Fibroblast of pulmonary artery (primary cell): ENCODE measurements around the gene NFASC.

ENCODE experiments used
- DNase-seq: peaks from one replicate; pipeline ENCODE4 v3.0.0-alpha.2; 2010; ENCODE audit warnings: low read depth
- H3K4me3 ChIP-seq: replicated peaks from 2 replicates; pipeline ENCODE4 v1.5.1; 2011; ENCODE audit warnings: low read depth, mild to moderate bottlenecking, control low read depth, low read length, moderate library complexity
- TF ChIP-seq, protein P1 (sequence below): IDR thresholded peaks from 2 replicates; pipeline ENCODE4 v1.5.1; 2011; ENCODE audit warnings: mild to moderate bottlenecking, control low read depth, low read length, inconsistent platforms; ENCODE audit errors: missing control alignments

Gene NFASC

GRCh38 chr1:204909109-204909508 is 38.4 kb downstream of the NFASC start:
- no peak overlapping the region for H3K4me3 ChIP-seq
- no peak for DNase-seq
- TF ChIP-seq, protein P1, sequence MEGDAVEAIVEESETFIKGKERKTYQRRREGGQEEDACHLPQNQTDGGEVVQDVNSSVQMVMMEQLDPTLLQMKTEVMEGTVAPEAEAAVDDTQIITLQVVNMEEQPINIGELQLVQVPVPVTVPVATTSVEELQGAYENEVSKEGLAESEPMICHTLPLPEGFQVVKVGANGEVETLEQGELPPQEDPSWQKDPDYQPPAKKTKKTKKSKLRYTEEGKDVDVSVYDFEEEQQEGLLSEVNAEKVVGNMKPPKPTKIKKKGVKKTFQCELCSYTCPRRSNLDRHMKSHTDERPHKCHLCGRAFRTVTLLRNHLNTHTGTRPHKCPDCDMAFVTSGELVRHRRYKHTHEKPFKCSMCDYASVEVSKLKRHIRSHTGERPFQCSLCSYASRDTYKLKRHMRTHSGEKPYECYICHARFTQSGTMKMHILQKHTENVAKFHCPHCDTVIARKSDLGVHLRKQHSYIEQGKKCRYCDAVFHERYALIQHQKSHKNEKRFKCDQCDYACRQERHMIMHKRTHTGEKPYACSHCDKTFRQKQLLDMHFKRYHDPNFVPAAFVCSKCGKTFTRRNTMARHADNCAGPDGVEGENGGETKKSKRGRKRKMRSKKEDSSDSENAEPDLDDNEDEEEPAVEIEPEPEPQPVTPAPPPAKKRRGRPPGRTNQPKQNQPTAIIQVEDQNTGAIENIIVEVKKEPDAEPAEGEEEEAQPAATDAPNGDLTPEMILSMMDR, result no peak

DNA sequence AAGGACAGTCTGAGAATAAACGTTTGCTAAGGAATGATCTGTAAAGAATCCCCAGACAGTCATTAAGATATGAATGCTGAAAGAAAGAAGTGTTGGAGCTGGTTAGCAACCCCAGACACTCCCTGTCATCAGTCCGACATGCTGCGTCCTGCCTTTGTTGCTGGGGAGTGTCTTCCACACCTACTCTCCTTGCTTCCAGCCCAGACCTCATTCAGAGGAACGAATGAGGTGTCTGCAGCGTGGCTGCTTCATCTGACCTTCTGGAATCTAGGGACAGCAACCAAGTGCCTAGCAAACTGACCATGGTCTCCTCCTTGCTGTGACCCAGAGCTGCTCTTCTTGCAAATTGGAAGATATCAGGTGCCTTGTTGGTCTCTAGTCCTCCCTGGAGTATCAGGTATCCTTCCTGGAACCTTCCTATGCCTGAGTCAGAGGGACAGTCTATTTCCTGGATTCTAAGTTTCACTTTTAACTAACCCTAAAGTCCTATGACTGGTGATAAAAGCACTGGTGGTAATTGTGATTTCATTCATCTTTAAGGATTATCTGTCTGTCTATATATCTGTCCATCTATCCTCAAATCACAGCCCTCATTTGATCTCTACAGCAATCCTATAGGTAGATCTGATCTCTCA is 45.3 kb downstream of the NFASC start:
- H3K4me3 ChIP-seq, result no peak overlapping the region
- TF ChIP-seq, protein P1, result no peak
- no peak for DNase-seq

DNA sequence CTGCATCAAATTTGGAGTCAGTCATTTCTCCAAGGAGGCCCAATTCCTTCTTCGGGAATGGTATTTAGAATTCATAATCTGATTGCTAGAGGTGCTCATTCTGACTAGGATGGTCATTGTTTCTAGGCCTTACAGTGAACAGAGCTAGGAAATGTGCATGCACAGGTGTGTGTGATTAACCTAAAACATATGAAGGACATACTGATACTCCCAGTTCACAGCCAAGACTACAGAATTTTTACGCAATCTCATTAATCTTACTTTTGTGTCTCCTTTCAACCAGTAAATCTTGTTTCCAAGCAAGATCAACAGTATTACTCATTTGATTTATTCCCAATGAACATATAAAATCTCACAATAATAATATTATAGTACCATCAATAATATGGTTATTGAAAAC is 47.1 kb downstream of the NFASC start:
- DNase-seq, result no peak
- TF ChIP-seq, protein P1, result no peak
- H3K4me3 ChIP-seq, result no peak overlapping the region

- TF ChIP-seq, protein P1, result no peak
- no peak overlapping the region for H3K4me3 ChIP-seq
- DNase-seq, result no peak
Observed at GRCh38 chr1:204920511-204920910, 49.8 kb downstream of the NFASC start.

- H3K4me3 ChIP-seq, result no peak overlapping the region
- no peak for DNase-seq
- TF ChIP-seq, protein P1, result no peak
Observed at GRCh38 chr1:204920967-204921366, 50.3 kb downstream of the NFASC start.

GRCh38 chr1:204921855-204922516 is 51.3 kb downstream of the NFASC start:
- no peak for DNase-seq
- TF ChIP-seq, protein P1, result no peak
- no peak overlapping the region for H3K4me3 ChIP-seq

DNA sequence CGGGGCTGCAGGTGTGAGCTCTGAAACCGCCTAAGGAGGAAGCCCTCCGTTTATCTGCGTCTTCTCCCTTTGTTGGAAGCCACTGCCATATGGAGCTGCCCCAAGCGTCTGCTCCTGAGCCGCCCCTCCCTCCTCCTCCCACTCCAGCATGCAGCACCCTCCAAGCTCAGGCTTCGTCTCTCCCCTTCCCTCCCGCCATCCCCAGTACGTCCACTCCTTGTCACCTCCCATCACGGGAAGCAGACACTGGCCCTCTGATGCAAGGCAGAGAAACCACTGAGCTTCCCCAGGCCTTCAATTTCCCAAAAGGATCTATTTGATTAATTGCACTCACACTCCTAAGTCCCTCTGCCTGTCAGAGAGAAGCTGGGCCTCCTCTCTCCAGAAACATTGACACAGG is 52.5 kb downstream of the NFASC start:
- TF ChIP-seq, protein P1, result no peak
- DNase-seq, result no peak
- H3K4me3 ChIP-seq, result no peak overlapping the region
